HG03354 (cell line): ENCODE measurements around the gene GPR75.

Experiments used
- ATAC-seq: cut with Tn5 transposase; IDR thresholded peaks from one replicate; pipeline ENCODE4 v1.9.1; 2021; ENCODE audit warnings: mild to moderate bottlenecking; ENCODE audit not compliant: unreplicated experiment, poor library complexity, severe bottlenecking

GPR75 gene

GRCh38 chr2:53859206-53860181, at the start of gene GPR75:
TSS of gene GPR75 (minus strand) at chr2:53859967. CDS start at chr2:53854756, 5,211 bp downstream.
- no peak for ATAC-seq

GRCh38 chr2:53907582-53907981, 47.8 kb upstream of the GPR75 start:
- ATAC-seq: no peak

- no peak for ATAC-seq
These were observed 45.6 kb upstream of the GPR75 start for GRCh38 chr2:53905396-53905795.

GRCh38 chr2:53903011-53903410, 43.2 kb upstream of the GPR75 start:
- no peak for ATAC-seq

DNA sequence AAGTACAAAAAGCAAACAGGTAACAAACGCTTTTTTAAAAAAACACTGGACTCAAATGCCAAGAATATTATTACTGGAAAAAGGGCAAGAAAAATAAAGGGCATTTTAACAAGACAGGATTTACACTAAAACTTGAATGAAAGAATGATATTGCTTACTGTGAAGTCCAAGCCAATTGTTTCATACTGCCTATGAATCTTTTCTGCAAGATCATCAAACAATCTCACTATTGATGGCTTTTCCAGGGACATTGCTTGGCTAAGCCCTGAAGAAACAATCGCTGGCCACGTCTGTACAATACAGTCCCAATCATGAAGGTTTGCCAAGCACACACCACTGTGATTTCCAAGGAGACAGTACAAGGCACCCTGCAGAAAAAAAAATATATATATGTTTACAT, 41.4 kb upstream of the GPR75 start:
- ATAC-seq: no peak

DNA sequence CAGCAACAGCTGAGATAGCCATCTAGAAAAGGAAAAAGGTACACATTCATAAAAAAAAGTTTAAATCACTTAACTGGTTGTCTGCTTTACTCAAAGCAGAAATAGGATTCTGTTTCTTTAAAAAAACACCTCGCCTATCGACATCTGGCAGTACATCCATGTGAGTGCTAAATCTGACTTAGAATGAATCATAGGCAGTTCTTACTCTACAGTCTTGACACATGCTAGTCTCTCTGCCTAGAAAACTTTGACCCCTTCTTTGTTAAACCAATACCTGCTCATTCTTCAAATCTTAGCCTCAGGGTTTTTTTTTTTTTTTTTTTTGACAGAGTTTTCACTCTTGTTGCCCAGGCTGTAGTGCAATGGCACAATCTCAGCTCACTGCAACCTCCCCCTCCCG, 37.1 kb upstream of the GPR75 start:
- no peak for ATAC-seq

DNA sequence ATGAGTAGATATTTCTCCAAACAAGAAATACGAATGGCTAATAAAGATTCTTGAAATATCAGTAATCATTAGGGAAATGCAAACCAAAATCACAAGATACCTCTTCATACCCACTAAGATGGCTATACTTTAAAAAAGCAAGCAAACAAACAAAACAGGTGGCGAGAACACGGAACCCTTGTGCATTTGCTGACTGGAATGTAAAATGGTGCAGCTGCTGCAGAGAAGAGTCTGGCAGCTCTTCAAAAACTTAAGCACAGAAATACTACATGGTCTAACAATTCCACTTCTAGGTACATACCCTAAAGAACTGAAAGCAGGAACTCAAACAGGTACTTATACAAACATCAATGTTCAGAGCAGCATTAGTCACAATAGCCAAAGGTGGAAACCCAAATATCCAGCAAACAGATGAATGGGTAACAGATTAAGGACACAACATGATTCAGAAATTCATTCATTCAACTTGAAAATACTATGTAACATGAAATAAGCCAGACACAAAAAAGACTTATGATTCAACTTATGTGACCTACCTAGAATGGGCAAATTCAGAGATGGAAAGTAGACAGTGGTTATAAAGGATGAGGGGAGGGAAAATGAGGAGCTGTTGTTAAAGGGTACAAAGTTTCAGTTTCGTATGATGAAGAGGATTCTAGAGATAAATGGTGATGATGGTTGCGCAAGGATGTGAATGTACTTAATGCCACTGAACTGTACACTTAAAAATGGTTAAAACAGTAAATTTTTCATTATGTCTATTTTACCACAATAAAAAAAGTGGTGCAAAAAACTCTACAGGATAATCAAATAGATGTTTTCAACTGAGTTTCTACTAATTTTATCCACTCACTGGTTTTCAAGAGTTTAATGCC, 26.9 kb upstream of the GPR75 start:
- ATAC-seq: no peak

GRCh38 chr2:53884883-53885282, 25.1 kb upstream of the GPR75 start:
- ATAC-seq: no peak

DNA sequence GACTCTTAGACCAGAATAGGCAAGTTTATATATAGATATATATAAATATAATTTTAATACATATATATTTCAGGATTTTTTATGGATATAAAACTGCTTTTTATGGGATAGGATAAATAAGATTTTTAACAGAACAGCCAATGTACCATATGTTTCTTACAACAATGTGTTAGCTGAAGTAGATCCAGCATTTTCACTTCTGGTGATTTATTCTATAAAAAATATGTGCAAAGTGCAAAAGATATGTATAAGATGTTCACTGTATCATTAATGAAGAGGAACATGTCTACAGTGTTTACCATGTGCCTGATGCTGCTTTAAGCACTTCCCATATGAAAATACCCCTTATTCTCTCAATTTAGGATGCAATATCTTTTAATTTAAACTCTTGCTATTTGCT, 22.2 kb upstream of the GPR75 start:
- no peak for ATAC-seq

DNA sequence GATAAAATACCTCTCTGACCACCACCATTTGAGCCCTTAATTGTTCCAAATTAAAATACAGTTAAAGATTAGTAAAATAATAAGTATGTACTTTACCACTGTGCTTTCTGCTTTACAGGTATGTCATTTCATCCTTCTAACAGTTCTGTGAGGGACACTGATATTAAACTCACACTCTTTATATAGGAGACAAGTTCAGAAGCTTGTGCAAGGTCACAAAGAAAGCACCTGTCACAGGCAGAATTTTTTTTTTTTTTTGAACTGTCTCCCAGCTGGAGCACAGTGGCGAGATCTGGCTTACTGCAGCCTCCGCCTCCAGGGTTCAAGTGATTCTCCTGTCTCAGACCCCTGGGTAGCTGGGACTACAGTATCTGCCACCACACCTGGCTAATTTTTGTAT, 21.6 kb upstream of the GPR75 start:
- no peak for ATAC-seq

- ATAC-seq: no peak
These were observed 21.0 kb upstream of the GPR75 start for GRCh38 chr2:53880756-53881155.

DNA sequence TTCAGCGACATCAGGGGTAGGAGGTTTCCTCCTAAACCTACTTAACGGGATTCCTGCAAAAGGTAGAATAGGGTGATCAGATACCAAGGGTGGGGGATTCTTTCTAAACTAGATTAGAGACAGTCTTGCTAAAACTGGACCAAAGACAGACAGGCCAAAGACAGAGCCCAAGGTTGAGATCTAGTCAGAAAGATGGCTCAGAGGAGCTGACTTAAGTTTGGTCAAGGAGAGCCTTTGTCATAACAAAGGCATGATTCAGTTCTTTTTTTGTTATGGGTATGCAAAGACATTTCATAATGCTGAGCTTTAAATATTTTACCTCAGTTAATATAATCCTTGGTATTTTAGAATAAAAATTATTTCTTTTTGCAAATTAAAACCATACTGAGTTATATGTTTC, 17.8 kb upstream of the GPR75 start:
- ATAC-seq: no peak

GRCh38 chr2:53877112-53877511, 17.3 kb upstream of the GPR75 start:
- ATAC-seq: no peak

GRCh38 chr2:53874401-53874950, 14.7 kb upstream of the GPR75 start:
- no peak for ATAC-seq

DNA sequence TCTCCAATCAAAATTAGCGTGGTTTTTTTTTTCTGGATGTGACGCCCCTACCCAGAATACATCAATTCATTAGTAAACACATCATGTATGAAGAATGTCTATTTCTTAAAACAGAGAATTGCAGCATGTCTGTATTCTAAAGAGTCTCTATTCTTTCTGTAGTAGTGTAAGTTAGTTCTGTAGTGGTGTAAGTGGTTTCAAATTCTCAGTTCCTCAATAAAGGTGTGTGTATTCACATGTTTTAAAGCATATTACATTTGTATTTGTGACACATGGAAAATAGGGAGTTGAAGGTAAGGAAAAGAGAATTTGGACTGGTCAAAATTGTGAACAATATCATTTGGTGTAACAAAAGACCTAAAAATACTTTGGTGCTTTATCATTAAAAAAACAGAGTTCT, 8.0 kb upstream of the GPR75 start:
- ATAC-seq: no peak

DNA sequence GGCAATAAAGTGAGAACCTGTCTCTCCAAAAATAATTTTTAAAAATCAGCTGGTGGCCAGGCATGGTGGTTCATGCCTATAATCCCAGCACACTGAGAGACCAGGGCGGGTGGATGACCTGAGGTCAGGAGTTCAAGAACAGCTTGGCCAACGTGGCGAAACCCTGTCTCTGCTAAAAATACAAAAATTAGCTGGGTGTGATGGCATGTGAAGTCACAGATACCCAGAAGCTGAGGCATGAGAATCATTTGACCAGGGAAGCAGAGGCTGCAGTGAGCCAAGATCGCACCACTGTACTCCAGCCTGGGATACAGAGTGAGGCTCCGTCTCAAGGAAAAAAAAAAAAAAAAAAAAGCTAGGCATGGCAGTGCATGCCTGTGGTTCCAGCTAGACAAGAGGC, 7.4 kb upstream of the GPR75 start:
- ATAC-seq: no peak

- no peak for ATAC-seq
These were observed 6.2 kb upstream of the GPR75 start for GRCh38 chr2:53865962-53866361.

DNA sequence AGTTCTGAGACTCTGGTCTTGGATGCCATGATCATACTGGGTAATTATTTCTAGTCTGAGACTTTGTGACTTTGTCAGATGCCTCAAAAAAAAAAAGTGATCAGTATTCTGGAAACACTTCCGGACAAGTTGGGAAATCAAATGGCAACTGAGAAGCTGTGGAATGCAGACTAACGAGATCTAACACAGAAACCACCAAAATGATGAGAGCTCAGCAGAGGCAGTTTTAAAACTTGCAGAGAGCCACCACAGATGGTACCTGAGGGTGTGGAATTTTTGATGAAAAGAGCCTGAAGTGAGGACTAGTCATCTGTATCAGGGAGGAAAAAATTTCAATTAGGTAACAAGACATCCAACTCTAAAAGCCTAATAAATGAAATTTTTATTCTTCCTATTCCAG, 5.5 kb upstream of the GPR75 start:
- ATAC-seq: no peak

DNA sequence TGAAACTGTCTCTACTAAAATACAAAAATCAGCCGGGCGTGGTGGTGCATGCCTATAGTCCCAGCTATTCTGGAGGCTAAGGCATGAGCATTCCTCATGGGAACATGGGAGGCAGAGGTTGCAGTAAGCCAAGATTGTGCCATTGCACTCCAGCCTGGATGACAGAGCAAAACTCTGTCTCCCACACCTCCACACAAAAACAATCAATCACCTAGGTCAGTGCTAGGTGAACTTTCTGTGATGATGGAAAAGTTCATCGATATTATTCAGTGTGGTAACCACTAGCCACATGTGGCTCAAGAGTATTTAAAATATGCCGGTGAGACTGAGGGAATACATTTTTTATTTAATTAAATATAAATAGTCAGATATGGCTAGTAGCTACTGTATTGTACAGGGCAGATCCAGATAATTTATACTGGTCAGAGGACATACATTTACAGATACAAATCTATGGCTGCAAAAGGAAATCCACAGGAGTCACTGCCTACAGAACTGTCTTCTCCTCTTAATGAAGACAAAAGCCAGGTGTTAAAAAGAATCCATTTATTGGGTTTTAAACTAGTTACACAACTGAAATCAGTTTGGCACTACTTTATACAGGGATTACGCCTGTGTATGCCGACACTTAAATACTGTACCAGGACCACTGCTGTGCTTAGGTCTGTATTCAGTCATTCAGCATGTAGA, 3.9 kb upstream of the GPR75 start:
- ATAC-seq: no peak

DNA sequence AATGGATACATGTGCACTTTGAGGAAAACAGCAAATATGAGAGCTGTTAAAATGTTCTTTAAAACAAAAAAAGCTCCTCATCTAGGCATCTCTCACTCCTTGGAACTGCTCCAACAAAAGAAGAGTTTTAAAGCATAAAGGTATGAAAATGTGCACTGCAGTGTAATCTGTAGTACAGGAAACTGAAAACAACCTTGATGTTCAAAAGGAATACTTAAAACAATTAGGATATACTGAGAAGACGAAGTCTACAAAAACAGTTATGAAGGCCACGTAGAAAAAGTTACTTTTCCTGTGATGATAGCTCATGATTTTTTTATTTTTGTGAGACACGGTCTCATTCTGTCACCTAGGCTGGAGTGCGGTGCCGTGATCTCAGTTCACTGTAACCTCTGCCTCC, 2.1 kb upstream of the GPR75 start:
- ATAC-seq: no peak
